Measurements from ENCODE around the gene EBF3. TPM values are rescaled to one million over a fixed set of nuclear protein-coding genes. Genes with fewer than 3 reads are reported as not detected.

Gene EBF3
- total RNA-seq, 1 donor from 2014 or later = 38.9 TPM

- intact Hi-C loops (cut with DNase I) = no loop called here
- DNase-seq (ENCODE audit: low spot score) = no peak
- ATAC-seq = no peak
Measured at GRCh38 chr10:129809431-129809830, 154.6 kb downstream of the EBF3 start.

- DNase-seq (ENCODE audit: low spot score) (no peak), ATAC-seq (no peak)
- intact Hi-C loops (cut with DNase I) = no loop called here
Measured at GRCh38 chr10:129808092-129808983, 155.7 kb downstream of the EBF3 start.

GRCh38 chr10:129807211-129807610 lies 156.9 kb downstream of the EBF3 start:
- ATAC-seq (no peak), DNase-seq (ENCODE audit: low spot score) (no peak)
- intact Hi-C loops (cut with DNase I) = no loop called here

GRCh38 chr10:129800796-129801340 lies 163.2 kb downstream of the EBF3 start:
- no peak for DNase-seq (ENCODE audit: low spot score)
- intact Hi-C loops (cut with DNase I) = no loop called here
- ATAC-seq = no peak

- ATAC-seq = no peak
Measured at GRCh38 chr10:129799942-129800341, 164.1 kb downstream of the EBF3 start.

GRCh38 chr10:129796710-129797420 lies 167.2 kb downstream of the EBF3 start:
- ATAC-seq (no peak), DNase-seq (ENCODE audit: low spot score) (no peak)
- intact Hi-C loops (cut with DNase I) = no loop called here

More at GRCh38 chr10:129799942-129800341, 164.1 kb downstream of the EBF3 start:
- DNase-seq (ENCODE audit: low spot score) = no peak
- intact Hi-C loops (cut with DNase I) = no loop called here

- intact Hi-C loops (cut with DNase I) = no loop called here
- ATAC-seq (no peak), DNase-seq (ENCODE audit: low spot score) (no peak)
Measured at GRCh38 chr10:129793996-129794395, 170.1 kb downstream of the EBF3 start.

- ATAC-seq (no peak), DNase-seq (ENCODE audit: low spot score) (no peak)
- intact Hi-C loops (cut with DNase I) = no loop called here
Measured at GRCh38 chr10:129793479-129793878, 170.6 kb downstream of the EBF3 start.

- no peak for DNase-seq (ENCODE audit: low spot score)
- intact Hi-C loops (cut with DNase I) = no loop called here
- no peak for ATAC-seq
Measured at GRCh38 chr10:129792864-129793263, 171.2 kb downstream of the EBF3 start.

GRCh38 chr10:129792141-129792540 lies 171.9 kb downstream of the EBF3 start:
- intact Hi-C loops (cut with DNase I) = no loop called here
- DNase-seq (ENCODE audit: low spot score) (no peak), ATAC-seq (no peak)

GRCh38 chr10:129790715-129791446 lies 173.2 kb downstream of the EBF3 start:
- ATAC-seq (peak; percentile 74), DNase-seq (ENCODE audit: low spot score) (no peak)
- intact Hi-C loops (cut with DNase I) = no loop called here

- intact Hi-C loops (cut with DNase I) = no loop called here
- DNase-seq (ENCODE audit: low spot score) = no peak
- ATAC-seq = no peak
Measured at GRCh38 chr10:129788215-129788614, 175.9 kb downstream of the EBF3 start.

GRCh38 chr10:129787557-129787956 lies 176.5 kb downstream of the EBF3 start:
- intact Hi-C loops (cut with DNase I) = no loop called here
- ATAC-seq = no peak
- DNase-seq (ENCODE audit: low spot score) = no peak

GRCh38 chr10:129786216-129786615 lies 177.9 kb downstream of the EBF3 start:
- intact Hi-C loops (cut with DNase I) = no loop called here
- ATAC-seq (no peak), DNase-seq (ENCODE audit: low spot score) (no peak)

GRCh38 chr10:129785536-129785981 lies 178.5 kb downstream of the EBF3 start:
- ATAC-seq = no peak
- intact Hi-C loops (cut with DNase I) = no loop called here
- no peak for DNase-seq (ENCODE audit: low spot score)
